ENCODE results near the gene KIF3C. TPM values are rescaled to one million over a fixed set of nuclear protein-coding genes. Genes with fewer than 3 reads are reported as not detected.
A peak's percentile ranks its signal among the peaks of the same experiment; 100 is the strongest.

The KIF3C gene
- total RNA-seq, 1 experiment from 2014 or later, result 9.2 TPM

- no peak overlapping the region for H3K4me3 Mint-ChIP-seq (ENCODE audit: unreplicated experiment)
- H3K27ac Mint-ChIP-seq (ENCODE audit: unreplicated experiment), result peak overlapping the region; percentile 35
- TF ChIP-seq, protein P1, sequence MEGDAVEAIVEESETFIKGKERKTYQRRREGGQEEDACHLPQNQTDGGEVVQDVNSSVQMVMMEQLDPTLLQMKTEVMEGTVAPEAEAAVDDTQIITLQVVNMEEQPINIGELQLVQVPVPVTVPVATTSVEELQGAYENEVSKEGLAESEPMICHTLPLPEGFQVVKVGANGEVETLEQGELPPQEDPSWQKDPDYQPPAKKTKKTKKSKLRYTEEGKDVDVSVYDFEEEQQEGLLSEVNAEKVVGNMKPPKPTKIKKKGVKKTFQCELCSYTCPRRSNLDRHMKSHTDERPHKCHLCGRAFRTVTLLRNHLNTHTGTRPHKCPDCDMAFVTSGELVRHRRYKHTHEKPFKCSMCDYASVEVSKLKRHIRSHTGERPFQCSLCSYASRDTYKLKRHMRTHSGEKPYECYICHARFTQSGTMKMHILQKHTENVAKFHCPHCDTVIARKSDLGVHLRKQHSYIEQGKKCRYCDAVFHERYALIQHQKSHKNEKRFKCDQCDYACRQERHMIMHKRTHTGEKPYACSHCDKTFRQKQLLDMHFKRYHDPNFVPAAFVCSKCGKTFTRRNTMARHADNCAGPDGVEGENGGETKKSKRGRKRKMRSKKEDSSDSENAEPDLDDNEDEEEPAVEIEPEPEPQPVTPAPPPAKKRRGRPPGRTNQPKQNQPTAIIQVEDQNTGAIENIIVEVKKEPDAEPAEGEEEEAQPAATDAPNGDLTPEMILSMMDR (IDR thresholded peaks at IDR 0.05; ENCODE audit: insufficient read depth in 1 of 2, low read depth in 1 of 2, low read length in 1 of 2, severe bottlenecking in 1 of 2, unreplicated experiment in 1 of 2), result no peak
- no TSS peak for BruUV-seq (replicated peaks)
- Histone ChIP-seq H3K4me3 (ENCODE audit: low read depth, low read length) (no peak overlapping the region), H3K9me3 (no peaks in the 10 kb centered on the region), H3K27me3 (replicated peaks; ENCODE audit: control insufficient read depth, insufficient read depth, low read length) (no peaks in the 10 kb centered on the region), H3K36me3 (ENCODE audit: control insufficient read depth, insufficient read depth, low read length) (no peaks in the 10 kb centered on the region), H3K4me1 (peaks cover 27% of the 10 kb centered on the region)
- H3K27me3 Mint-ChIP-seq (ENCODE audit: insufficient read depth, unreplicated experiment), result no peaks in the 10 kb centered on the region
- ChIA-PET CTCF (no interaction called here), POLR2A (no interaction called here)
- intact Hi-C loops (cut with micrococcal nuclease; ENCODE audit: unreplicated experiment), result no loop called here
- no peak for DNase-seq
- no peaks in the 10 kb centered on the region for H3K36me3 Mint-ChIP-seq (ENCODE audit: insufficient read depth, unreplicated experiment)
- no peaks in the 10 kb centered on the region for H3K9me3 Mint-ChIP-seq (ENCODE audit: unreplicated experiment)
- peaks cover 19% of the 10 kb centered on the region for H3K4me1 Mint-ChIP-seq (ENCODE audit: low read depth, unreplicated experiment)
These were observed 4.5 kb downstream of the KIF3C start for GRCh38 chr2:25977768-25978167.

DNA sequence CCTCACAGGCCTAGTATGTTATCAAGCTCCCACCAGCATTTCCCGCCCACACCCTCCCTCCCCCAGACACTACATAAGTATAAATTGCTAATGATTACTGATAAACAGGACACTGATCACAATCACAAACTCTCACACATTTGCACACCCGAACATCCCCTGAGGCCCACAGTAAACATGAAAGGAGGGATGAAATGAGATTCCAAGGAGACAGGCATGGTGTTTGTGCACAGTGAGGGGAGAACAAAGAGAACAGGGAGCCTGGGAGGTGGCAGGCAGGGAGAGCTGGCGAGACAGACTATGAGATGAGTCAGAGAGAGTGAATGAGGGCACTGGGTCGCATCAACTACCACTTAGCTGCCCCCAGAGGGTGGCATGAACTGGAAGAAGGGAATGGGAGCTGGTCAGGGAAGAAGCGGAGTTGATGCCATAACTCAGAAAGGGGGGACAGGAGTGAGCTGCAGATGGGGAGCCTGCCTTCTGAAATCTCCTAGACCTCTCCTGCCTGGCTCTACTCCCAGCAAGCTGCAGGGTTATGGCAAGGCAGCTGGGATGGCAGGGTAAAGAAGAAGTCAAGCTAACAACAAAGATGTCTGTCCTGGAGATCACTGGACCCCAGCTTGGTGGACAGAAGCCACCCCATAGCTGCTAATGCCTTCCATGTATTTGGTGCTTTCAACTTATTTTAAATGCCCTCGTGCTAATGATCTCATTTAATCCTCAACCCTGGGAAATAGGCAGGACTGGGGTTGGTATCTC, 5.1 kb downstream of the KIF3C start:
- H3K4me3 ChIP-seq (ENCODE audit: low read depth, low read length), result no peak overlapping the region
- Mint-ChIP-seq H3K9me3 (ENCODE audit: unreplicated experiment) (no peaks in the 10 kb centered on the region), H3K36me3 (ENCODE audit: insufficient read depth, unreplicated experiment) (no peaks in the 10 kb centered on the region), H3K4me1 (ENCODE audit: low read depth, unreplicated experiment) (peaks cover 18% of the 10 kb centered on the region), H3K27me3 (ENCODE audit: insufficient read depth, unreplicated experiment) (no peaks in the 10 kb centered on the region), H3K27ac (ENCODE audit: unreplicated experiment) (peak overlapping the region; percentile 35), H3K4me3 (ENCODE audit: unreplicated experiment) (no peak overlapping the region)
- no peaks in the 10 kb centered on the region for H3K27me3 ChIP-seq (replicated peaks; ENCODE audit: control insufficient read depth, insufficient read depth, low read length)
- CTCF ChIA-PET, result no interaction called here
- TF ChIP-seq, protein P1 (IDR thresholded peaks at IDR 0.05; ENCODE audit: insufficient read depth in 1 of 2, low read depth in 1 of 2, low read length in 1 of 2, severe bottlenecking in 1 of 2, unreplicated experiment in 1 of 2), result no peak
- no peaks in the 10 kb centered on the region for H3K36me3 ChIP-seq (ENCODE audit: control insufficient read depth, insufficient read depth, low read length)
- no TSS peak for BruUV-seq (replicated peaks)
- no peaks in the 10 kb centered on the region for H3K9me3 ChIP-seq
- intact Hi-C loops (cut with micrococcal nuclease; ENCODE audit: unreplicated experiment), result no loop called here
- DNase-seq, result no peak
- POLR2A ChIA-PET, result no interaction called here
- H3K4me1 ChIP-seq, result peaks cover 27% of the 10 kb centered on the region

- H3K36me3 Mint-ChIP-seq (ENCODE audit: insufficient read depth, unreplicated experiment), result no peaks in the 10 kb centered on the region
- H3K27me3 Mint-ChIP-seq (ENCODE audit: insufficient read depth, unreplicated experiment), result no peaks in the 10 kb centered on the region
- Histone ChIP-seq H3K36me3 (ENCODE audit: control insufficient read depth, insufficient read depth, low read length) (no peaks in the 10 kb centered on the region), H3K4me3 (ENCODE audit: low read depth, low read length) (no peak overlapping the region), H3K9me3 (no peaks in the 10 kb centered on the region), H3K4me1 (peaks cover 3% of the 10 kb centered on the region; the same call in 1 of the 2 replicates), H3K27me3 (replicated peaks; ENCODE audit: control insufficient read depth, insufficient read depth, low read length) (no peaks in the 10 kb centered on the region)
- no peak overlapping the region for H3K27ac Mint-ChIP-seq (ENCODE audit: unreplicated experiment)
- TF ChIP-seq, protein P1 (IDR thresholded peaks at IDR 0.05; ENCODE audit: insufficient read depth in 1 of 2, low read depth in 1 of 2, low read length in 1 of 2, severe bottlenecking in 1 of 2, unreplicated experiment in 1 of 2), result no peak
- intact Hi-C loops (cut with micrococcal nuclease; ENCODE audit: unreplicated experiment), result no loop called here
- H3K4me3 Mint-ChIP-seq (ENCODE audit: unreplicated experiment), result no peak overlapping the region
- no TSS peak for BruUV-seq (replicated peaks)
- no peak for DNase-seq
- peaks cover 6% of the 10 kb centered on the region for H3K4me1 Mint-ChIP-seq (ENCODE audit: low read depth, unreplicated experiment)
- POLR2A ChIA-PET, result no interaction called here
- no peaks in the 10 kb centered on the region for H3K9me3 Mint-ChIP-seq (ENCODE audit: unreplicated experiment)
- CTCF ChIA-PET, result no interaction called here
These were observed 10.1 kb downstream of the KIF3C start for GRCh38 chr2:25972049-25972823.
